Skeletal muscle tissue (tissue), 4 donors: ENCODE results near the gene PCK2. TPM values are rescaled to one million over a fixed set of nuclear protein-coding genes. Genes with fewer than 3 reads are reported as not detected.
"Not testable (repeated sequence)": the region's sequence is repeated elsewhere in the genome, so short reads cannot be mapped to it uniquely, and the experiment has no call there.

Source experiments
- H3K27ac ChIP-seq: one replicate; pipeline ENCODE4 v1.7.0; 2013; ENCODE audit warnings: mild to moderate bottlenecking, low read depth, low read length, inconsistent platforms
- H3K27me3 ChIP-seq, 3 donors: one replicate each; pipeline ENCODE4 v1.7.0; 2013; ENCODE audit warnings: low read length in 3 of 3; ENCODE audit not compliant: control insufficient read depth in 3 of 3, insufficient read depth in 3 of 3
- H3K36me3 ChIP-seq, 3 donors: one replicate each; pipeline ENCODE4 v1.7.0; 2013; ENCODE audit warnings: low read length in 3 of 3; ENCODE audit not compliant: control insufficient read depth in 3 of 3, insufficient read depth in 3 of 3
- H3K4me1 ChIP-seq, 3 donors: one replicate each; pipeline ENCODE4 v1.7.0; 2013; ENCODE audit warnings: low read length in 3 of 3, mild to moderate bottlenecking in 3 of 3; ENCODE audit not compliant: control insufficient read depth in 3 of 3, insufficient read depth in 3 of 3
- H3K4me3 ChIP-seq, 3 donors: one replicate each; pipeline ENCODE4 v1.7.0; 2013; ENCODE audit warnings: low read length in 3 of 3
- H3K9ac ChIP-seq, 3 donors: one replicate each; pipeline ENCODE4 v1.7.0; 2013; ENCODE audit warnings: low read length in 3 of 3, mild to moderate bottlenecking in 3 of 3, moderate library complexity in 2 of 3, low read depth in 1 of 3
- H3K9me3 ChIP-seq, 3 donors: one replicate each; pipeline ENCODE4 v1.7.0; 2013; ENCODE audit warnings: low read length in 3 of 3; ENCODE audit not compliant: control insufficient read depth in 3 of 3
- total RNA-seq: library from RNA; depleted of rRNA; stranded (reverse); fragments of >200 nt; gene quantifications from one replicate; pipeline ENCODE4 v1.2.3, GENCODE V29; 2014
- donor health status: Osteomylitis.

Gene PCK2
- 3.7 TPM for total RNA-seq

- Histone ChIP-seq H3K9ac (peak within 1 kb of the TSS; percentile 79 to 85 (median 83)), H3K27ac (peak within 1 kb of the TSS; percentile 74), H3K9me3 (no peaks in the 10 kb centered on the region), H3K27me3 (no peaks in the 10 kb centered on the region), H3K4me3 (peak within 1 kb of the TSS; percentile 76 to 80 (median 79)), H3K4me1 (peaks cover 23 to 36% (median 31%) of the 10 kb centered on the region in 3 donors), H3K36me3 (no peaks in the 10 kb centered on the region)
These were observed at the start of gene PCK2 for GRCh38 chr14:24093901-24094840. Gene PCK2, plus strand, starts transcription at chr14:24094311. Its CDS starts 95 bp downstream, at chr14:24094406.

- not testable (repeated sequence) for H3K9me3 ChIP-seq, H3K36me3 ChIP-seq, H3K9ac ChIP-seq, H3K27ac ChIP-seq, H3K4me3 ChIP-seq
- Histone ChIP-seq H3K27me3 (peaks cover 5 to 12% (median 6%) of the 10 kb centered on the region in 3 donors), H3K4me1 (peaks cover 14 to 18% (median 15%) of the 10 kb centered on the region in 3 donors)
These were observed 45.1 kb upstream of the PCK2 start for GRCh38 chr14:24049002-24049401.

- H3K27ac ChIP-seq, H3K9me3 ChIP-seq, H3K9ac ChIP-seq, H3K4me3 ChIP-seq, H3K36me3 ChIP-seq: not testable (repeated sequence)
- Histone ChIP-seq H3K27me3 (peaks cover 11 to 28% (median 16%) of the 10 kb centered on the region in 3 donors), H3K4me1 (peaks cover 14 to 18% (median 15%) of the 10 kb centered on the region in 3 donors)
These were observed 43.4 kb upstream of the PCK2 start for GRCh38 chr14:24050753-24051152.

GRCh38 chr14:24051176-24051788 is 42.8 kb upstream of the PCK2 start:
- Histone ChIP-seq H3K27ac (no peak overlapping the region), H3K9ac (peak overlapping the region; percentile 72 to 82 (median 81))

GRCh38 chr14:24051789-24052655 is 42.1 kb upstream of the PCK2 start, which contains the start of gene CARMIL3:
Gene CARMIL3, plus strand, starts transcription at chr14:24052009. Its CDS starts 145 bp downstream, at chr14:24052154.
- Histone ChIP-seq H3K27ac (no peak within 1 kb of the TSS), H3K36me3 (no peaks in the 10 kb centered on the region), H3K9me3 (no peaks in the 10 kb centered on the region), H3K4me1 (peaks cover 14 to 18% (median 15%) of the 10 kb centered on the region in 3 donors), H3K9ac (peak within 1 kb of the TSS; percentile 72 to 82 (median 81)), H3K27me3 (peaks cover 11 to 31% (median 16%) of the 10 kb centered on the region in 3 donors), H3K4me3 (peak within 1 kb of the TSS; percentile 66 to 78 (median 78))

More at GRCh38 chr14:24051176-24051788, 42.8 kb upstream of the PCK2 start:
- Histone ChIP-seq H3K4me3 (peak overlapping the region; percentile 59 to 78 (median 78)), H3K9me3 (no peaks in the 10 kb centered on the region), H3K27me3 (peaks cover 11 to 31% (median 16%) of the 10 kb centered on the region in 3 donors), H3K4me1 (peaks cover 14 to 18% (median 15%) of the 10 kb centered on the region in 3 donors), H3K36me3 (no peaks in the 10 kb centered on the region)

GRCh38 chr14:24052656-24053547 is 41.2 kb upstream of the PCK2 start:
- H3K4me3 ChIP-seq = peak overlapping the region in 2 of 3 donors; percentile 78
- no peak overlapping the region for H3K27ac ChIP-seq
- peak overlapping the region in 1 of 3 donors; percentile 53 for H3K9ac ChIP-seq
- peaks cover 11 to 31% (median 16%) of the 10 kb centered on the region in 3 donors for H3K27me3 ChIP-seq
- H3K9me3 ChIP-seq = no peaks in the 10 kb centered on the region
- H3K36me3 ChIP-seq = no peaks in the 10 kb centered on the region
- H3K4me1 ChIP-seq = peaks cover 14 to 18% (median 15%) of the 10 kb centered on the region in 3 donors

GRCh38 chr14:24053548-24054323 is 40.4 kb upstream of the PCK2 start:
- Histone ChIP-seq H3K27me3 (peaks cover 11 to 31% (median 16%) of the 10 kb centered on the region in 3 donors), H3K4me3 (no peak overlapping the region), H3K9me3 (no peaks in the 10 kb centered on the region), H3K27ac (no peak overlapping the region), H3K4me1 (peaks cover 14 to 21% (median 15%) of the 10 kb centered on the region in 3 donors), H3K9ac (no peak overlapping the region), H3K36me3 (no peaks in the 10 kb centered on the region)

GRCh38 chr14:24054324-24054641 is 39.8 kb upstream of the PCK2 start:
- Histone ChIP-seq H3K27ac (no peak overlapping the region), H3K9me3 (no peaks in the 10 kb centered on the region), H3K27me3 (peaks cover 11 to 31% (median 16%) of the 10 kb centered on the region in 3 donors), H3K36me3 (no peaks in the 10 kb centered on the region), H3K9ac (no peak overlapping the region), H3K4me1 (peaks cover 14 to 21% (median 15%) of the 10 kb centered on the region in 3 donors), H3K4me3 (no peak overlapping the region)
